GM23248 (cell line): ENCODE measurements around the gene ELAVL1. TPM values are rescaled to one million over a fixed set of nuclear protein-coding genes. Genes with fewer than 3 reads are reported as not detected.

Experiments used
- DNase-seq: peaks from one replicate; pipeline ENCODE4 v3.0.0-alpha.2; 2015
- H2AFZ ChIP-seq: fragments of 200-600 bp; sonication (generic); 2 replicates; pipeline ENCODE4 v1.6.1; 2016; ENCODE audit warnings: antibody characterized with exemption
- H3F3A ChIP-seq: fragments of 200-600 bp; sonication (generic); 2 replicates; pipeline ENCODE4 v1.6.1; 2016; ENCODE audit warnings: mild to moderate bottlenecking, antibody characterized with exemption, mixed run types; ENCODE audit not compliant: insufficient read depth
- H3K27ac ChIP-seq: fragments of 200-600 bp; sonication (generic); 2 replicates; pipeline ENCODE4 v1.5.1; 2016; ENCODE audit warnings: mild to moderate bottlenecking
- H3K27me3 ChIP-seq: fragments of 200-600 bp; sonication (generic); replicated peaks from 2 replicates; pipeline ENCODE4 v1.6.1; 2016; ENCODE audit warnings: mild to moderate bottlenecking; ENCODE audit not compliant: insufficient read depth
- H3K36me3 ChIP-seq: fragments of 200-600 bp; sonication (generic); 2 replicates; pipeline ENCODE4 v1.6.1; 2016; ENCODE audit warnings: low read depth, mild to moderate bottlenecking
- H3K4me1 ChIP-seq: fragments of 200-600 bp; sonication (generic); 2 replicates; pipeline ENCODE4 v1.6.1; 2016; ENCODE audit warnings: mild to moderate bottlenecking; ENCODE audit not compliant: insufficient read depth
- H3K4me2 ChIP-seq: fragments of 200-600 bp; sonication (generic); one replicate; pipeline ENCODE4 v1.6.1; 2016; ENCODE audit warnings: mild to moderate bottlenecking; ENCODE audit not compliant: unreplicated experiment
- H3K4me3 ChIP-seq: fragments of 200-600 bp; sonication (generic); 2 replicates; pipeline ENCODE4 v1.5.1; 2016; ENCODE audit warnings: mild to moderate bottlenecking
- H3K79me2 ChIP-seq: fragments of 200-600 bp; sonication (generic); 2 replicates; pipeline ENCODE4 v1.6.1; 2016; ENCODE audit warnings: mild to moderate bottlenecking; ENCODE audit not compliant: insufficient read depth
- H3K9ac ChIP-seq: fragments of 200-600 bp; sonication (generic); 2 replicates; pipeline ENCODE4 v1.6.1; 2016; ENCODE audit warnings: mild to moderate bottlenecking
- H3K9me2 ChIP-seq: fragments of 200-600 bp; sonication (generic); 2 replicates; pipeline ENCODE4 v1.6.1; 2016; ENCODE audit warnings: mixed run types, mild to moderate bottlenecking, moderate library complexity; ENCODE audit not compliant: insufficient read depth
- H3K9me3 ChIP-seq: fragments of 200-600 bp; sonication (generic); one replicate; pipeline ENCODE4 v1.6.1; 2017; ENCODE audit warnings: low read depth
- H4K20me1 ChIP-seq: fragments of 200-600 bp; sonication (generic); 2 replicates; pipeline ENCODE4 v1.6.0; 2016; ENCODE audit not compliant: insufficient read depth
- EZH2 ChIP-seq: fragments of 200-600 bp; sonication (generic); IDR thresholded peaks from 2 replicates; pipeline ENCODE4 v1.6.1; 2018; ENCODE audit warnings: antibody characterized with exemption, mild to moderate bottlenecking; ENCODE audit not compliant: insufficient read depth, poor library complexity, severe bottlenecking
- EZH2phosphoT487 ChIP-seq: fragments of 200-600 bp; sonication (generic); IDR thresholded peaks from 2 replicates; pipeline ENCODE4 v1.6.1; 2018; ENCODE audit warnings: antibody characterized with exemption, moderate library complexity, mild to moderate bottlenecking, low read depth; ENCODE audit not compliant: insufficient read depth
- WGBS, 2 experiments: methylation state at CpG; one replicate each; pipeline ENCODE4 v1.1.6; 2015 to 2017; ENCODE audit warnings: low lambda C conversion rate in 2 of 2, low coverage in 1 of 2; ENCODE audit errors: missing lambda C conversion rate in 2 of 2; 5-methylcytosine and 5-hydroxymethylcytosine counted together
- in situ Hi-C: fragments of 300-500 bp; cut with MboI; formaldehyde crosslinking; loops from 2 replicates; pipeline ENCODE4 v1.15.0; 2020
- polyA plus RNA-seq: library from polyadenylated mRNA; unstranded; fragments of >200 nt; fragmentation: Nextera tagmentation; extraction: Ambion mirVana; gene quantifications from 2 replicates; pipeline ENCODE4 v1.2.1, GENCODE V29; 2016
- total RNA-seq: library from RNA; depleted of rRNA; stranded (reverse); fragments of >200 nt; shearing (Covaris generic); gene quantifications from 2 replicates; pipeline ENCODE4 v1.2.3, GENCODE V29; 2014

Gene ELAVL1
- total and polyA plus RNA-seq, 2 experiments from 2014 or later, result 48.1 to 78.9 TPM

GRCh38 chr19:8022275-8022674 lies 16.8 kb upstream of the ELAVL1 start:
- H3K4me3 ChIP-seq, result no peak overlapping the region

GRCh38 chr19:8021374-8021773 lies 15.9 kb upstream of the ELAVL1 start:
- no peaks in the 10 kb centered on the region for H3K27me3 ChIP-seq
- no peak overlapping the region for H3K9ac ChIP-seq
- H3K4me1 ChIP-seq, result no peaks in the 10 kb centered on the region
- 78 to 79% methylated on average over 8 of the region's 8 CpGs for WGBS, 2 experiments
- H3K27ac ChIP-seq, result no peak overlapping the region
- H3K4me2 ChIP-seq, result no peak overlapping the region
- DNase-seq, result no peak
- TF ChIP-seq EZH2phosphoT487, result no peak
- no peak for TF ChIP-seq EZH2
- no peaks in the 10 kb centered on the region for H3K79me2 ChIP-seq
- no peak overlapping the region for H2AFZ ChIP-seq
- no peaks in the 10 kb centered on the region for H3K36me3 ChIP-seq
- no peaks in the 10 kb centered on the region for H4K20me1 ChIP-seq
- H3K4me3 ChIP-seq, result no peak overlapping the region
- H3K9me2 ChIP-seq, result no peaks in the 10 kb centered on the region
- no peaks in the 10 kb centered on the region for H3K9me3 ChIP-seq
- H3F3A ChIP-seq, result no peaks in the 10 kb centered on the region
- in situ Hi-C loops, result no loop called here

More at GRCh38 chr19:8022275-8022674, 16.8 kb upstream of the ELAVL1 start:
- TF ChIP-seq EZH2 (no peak), EZH2phosphoT487 (no peak)
- H2AFZ ChIP-seq, result no peak overlapping the region
- H3K36me3 ChIP-seq, result no peaks in the 10 kb centered on the region
- H3K9me2 ChIP-seq, result no peaks in the 10 kb centered on the region
- H3K79me2 ChIP-seq, result no peaks in the 10 kb centered on the region
- in situ Hi-C loops, result no loop called here
- no peaks in the 10 kb centered on the region for H3K9me3 ChIP-seq
- H3K27me3 ChIP-seq, result no peaks in the 10 kb centered on the region
- no peak overlapping the region for H3K27ac ChIP-seq
- no peak overlapping the region for H3K9ac ChIP-seq
- WGBS, 2 experiments, result 85 to 88% methylated on average over 10 to 13 of the region's 13 CpGs
- DNase-seq, result no peak
- H3K4me2 ChIP-seq, result no peak overlapping the region
- H3K4me1 ChIP-seq, result no peaks in the 10 kb centered on the region
- no peaks in the 10 kb centered on the region for H4K20me1 ChIP-seq
- H3F3A ChIP-seq, result no peaks in the 10 kb centered on the region

DNA sequence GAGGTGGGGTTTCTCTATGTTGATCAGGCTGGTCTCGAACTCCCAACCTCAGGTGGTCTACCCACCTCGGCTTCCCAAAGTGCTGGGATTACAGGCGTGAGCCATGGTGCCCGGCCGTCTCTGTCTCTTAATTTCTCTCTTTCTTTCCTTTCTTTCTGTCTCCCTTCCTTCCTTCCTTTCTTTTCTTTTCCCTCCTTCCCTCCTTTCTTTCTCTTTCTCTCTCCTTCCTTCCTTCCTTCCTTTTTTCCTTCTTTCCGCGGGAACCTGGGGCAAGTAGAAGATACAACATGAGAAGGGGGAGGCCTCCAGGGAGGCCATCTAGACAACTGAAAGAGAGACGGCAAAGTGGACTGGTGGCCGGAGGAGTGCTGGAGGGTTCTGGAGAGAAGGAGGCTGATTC lies 15.2 kb upstream of the ELAVL1 start:
- WGBS, 2 experiments, result 60 to 66% methylated on average over 8 to 9 of the region's 9 CpGs
- no peak for DNase-seq
- H3K4me2 ChIP-seq, result no peak overlapping the region

GRCh38 chr19:8017808-8018207 lies 12.4 kb upstream of the ELAVL1 start:
- Histone ChIP-seq H2AFZ (no peak overlapping the region), H3K4me2 (no peak overlapping the region), H3K79me2 (no peaks in the 10 kb centered on the region), H3K36me3 (no peaks in the 10 kb centered on the region), H3K9ac (no peak overlapping the region), H3K27me3 (no peaks in the 10 kb centered on the region), H3K27ac (no peak overlapping the region), H3K9me2 (no peaks in the 10 kb centered on the region), H4K20me1 (no peaks in the 10 kb centered on the region), H3K4me3 (no peak overlapping the region), H3F3A (no peaks in the 10 kb centered on the region), H3K9me3 (no peaks in the 10 kb centered on the region), H3K4me1 (no peaks in the 10 kb centered on the region)
- WGBS, 2 experiments, result 78% methylated on average over 14 of the region's 14 CpGs
- in situ Hi-C loops, result no loop called here
- DNase-seq, result no peak
- no peak for TF ChIP-seq EZH2
- TF ChIP-seq EZH2phosphoT487, result no peak

More for the DNA sequence above, 15.2 kb upstream of the ELAVL1 start:
- H3K4me3 ChIP-seq, result no peak overlapping the region
- no peaks in the 10 kb centered on the region for H3K9me2 ChIP-seq
- no peaks in the 10 kb centered on the region for H3K27me3 ChIP-seq
- H3K9me3 ChIP-seq, result no peaks in the 10 kb centered on the region
- H3K9ac ChIP-seq, result no peak overlapping the region
- no peak overlapping the region for H3K27ac ChIP-seq
- no peaks in the 10 kb centered on the region for H3K79me2 ChIP-seq
- no peaks in the 10 kb centered on the region for H3K4me1 ChIP-seq
- no peaks in the 10 kb centered on the region for H3F3A ChIP-seq
- in situ Hi-C loops, result no loop called here
- no peak for TF ChIP-seq EZH2phosphoT487
- no peak for TF ChIP-seq EZH2
- no peak overlapping the region for H2AFZ ChIP-seq
- H4K20me1 ChIP-seq, result no peaks in the 10 kb centered on the region
- no peaks in the 10 kb centered on the region for H3K36me3 ChIP-seq
